K562 (cell line): ENCODE data around the gene VWA7. TPM values are rescaled to one million over a fixed set of nuclear protein-coding genes. Genes with fewer than 3 reads are reported as not detected.

ENCODE experiments used
- ATAC-seq: fragments of 200-7000 bp; cut with Tn5 transposase; 3 replicates; pipeline ENCODE4 v1.9.1; 2020; ENCODE audit warnings: moderate library complexity
- BruUV-seq: library from RNA; stranded (reverse); fragments of 400-500 nt; replicated peaks from 2 replicates; lab custom pipeline; 2021; lab: Mats Ljungman, UMichigan
- CTCF ChIA-PET: fragments of 300-600 bp; formaldehyde crosslinking; extraction: SDS; loops from one replicate; lab custom pipeline; 2021; ENCODE audit warnings: low intra/inter-chr PET ratio; lab: Yijun Ruan, JAX
- POLR2A ChIA-PET: fragments of 300-600, 350-650 bp; sonication (Branson Sonifier 250); formaldehyde crosslinking; extraction: SDS; loops from one replicate; lab custom pipeline; 2021; ENCODE audit warnings: antibody characterized with exemption, inconsistent platforms; lab: Yijun Ruan, JAX
- DNase-seq, 4 experiments: peaks; one replicate each; pipeline versions ENCODE4 v3.0.0 to v3.0.0-alpha.2; 2011 to 2018; ENCODE audit warnings: low spot score in 3 of 4, mixed read lengths in 3 of 4; ENCODE audit errors: extremely low read depth in 1 of 4
- FAIRE-seq: peaks from 2 replicates; lab custom pipeline; 2011; peaks lifted over from hg19 to GRCh38; lab: Jason Lieb, UNC
- H2AFZ ChIP-seq: 2 replicates; pipeline ENCODE4 v1.6.0; 2011; ENCODE audit warnings: low read depth, low read length, control low read depth, inconsistent platforms
- H3K27ac ChIP-seq: fragments of 200-600 bp; 3 replicates; pipeline ENCODE4 v1.8.0; 2011; ENCODE audit warnings: low read depth, mild to moderate bottlenecking, control low read depth, inconsistent platforms, low read length, moderate library complexity, mixed read lengths; ENCODE audit errors: extremely low read depth
- H3K27me3 ChIP-seq, 2 experiments: fragments of 300-600 bp in 1 of 2; 2 replicates in 1 of 2; 3 replicates in 1 of 2; pipeline versions ENCODE4 v1.6.0 to v1.8.0; 2011; ENCODE audit warnings: inconsistent platforms in 2 of 2, low read length in 2 of 2, mild to moderate bottlenecking in 1 of 2, mixed read lengths in 1 of 2, moderate library complexity in 1 of 2; ENCODE audit not compliant: control insufficient read depth in 2 of 2, insufficient read depth in 2 of 2
- H3K36me3 ChIP-seq: fragments of 300-600 bp; 3 replicates; pipeline ENCODE4 v1.8.0; 2011; ENCODE audit warnings: mild to moderate bottlenecking, low read length, inconsistent platforms; ENCODE audit not compliant: control insufficient read depth, insufficient read depth
- H3K4me1 ChIP-seq, 2 experiments: fragments of 200-600 bp in 1 of 2; replicated peaks in 1 of 2; 2 replicates in 1 of 2; 3 replicates in 1 of 2; pipeline versions ENCODE4 v1.5.1 to v1.8.0; 2011; ENCODE audit warnings: inconsistent platforms in 2 of 2, low read length in 2 of 2, mild to moderate bottlenecking in 1 of 2, mixed read lengths in 1 of 2, moderate library complexity in 1 of 2; ENCODE audit not compliant: control insufficient read depth in 2 of 2, insufficient read depth in 2 of 2
- H3K4me2 ChIP-seq: 2 replicates; pipeline ENCODE4 v1.6.1; 2011; ENCODE audit warnings: low read length, control low read depth, inconsistent platforms, mixed read lengths; ENCODE audit not compliant: insufficient read depth
- H3K4me3 ChIP-seq: fragments of 200-600 bp; sonication (generic), shearing (Covaris generic); 2 replicates; pipeline ENCODE4 v1.5.1; 2016; ENCODE audit warnings: control low read depth, inconsistent platforms
- H3K79me2 ChIP-seq: fragments of 200-600 bp; 3 replicates; pipeline ENCODE4 v1.8.0; 2011; ENCODE audit warnings: low read length, inconsistent platforms; ENCODE audit not compliant: control insufficient read depth, insufficient read depth
- H3K9ac ChIP-seq, 2 experiments: 2 replicates each; pipeline versions ENCODE4 v1.6.0 to v1.6.1; 2011; ENCODE audit warnings: low read depth in 2 of 2, low read length in 2 of 2, control low read depth in 1 of 2, inconsistent platforms in 1 of 2, mild to moderate bottlenecking in 1 of 2, mixed read lengths in 1 of 2; ENCODE audit not compliant: insufficient read depth in 1 of 2
- H3K9me1 ChIP-seq: one replicate; pipeline ENCODE4 v1.6.0; 2011; ENCODE audit warnings: inconsistent platforms, mild to moderate bottlenecking, low read length, moderate library complexity; ENCODE audit not compliant: control insufficient read depth, insufficient read depth
- H3K9me3 ChIP-seq: replicated peaks from 2 replicates; pipeline ENCODE4 v1.5.1; 2011; ENCODE audit warnings: low read depth, low read length, inconsistent platforms; ENCODE audit not compliant: control insufficient read depth, insufficient read depth
- H4K20me1 ChIP-seq: replicated peaks from 2 replicates; pipeline ENCODE4 v1.6.1; 2011; ENCODE audit warnings: low read length, inconsistent platforms, mixed read lengths; ENCODE audit not compliant: control insufficient read depth, insufficient read depth
- POLR2AphosphoS2 ChIP-seq: IDR thresholded peaks from 2 replicates; pipeline ENCODE4 v1.6.1; 2012; ENCODE audit warnings: low read length, improper control_type of control experiment
- POLR2AphosphoS5 ChIP-seq: IDR thresholded peaks from 2 replicates; pipeline ENCODE4 v1.6.1; 2011; ENCODE audit warnings: mild to moderate bottlenecking, low read depth, low read length, moderate library complexity; ENCODE audit not compliant: control insufficient read depth, insufficient read depth
- SMAD1 ChIP-seq: fragments of 150-350 bp; IDR thresholded peaks from 2 replicates; pipeline ENCODE4 v1.6.1; 2014; ENCODE audit warnings: low read length, low read depth; ENCODE audit not compliant: partially characterized antibody
- TEAD1 ChIP-seq, 2 experiments: fragments of 450-650 bp in 1 of 2; sonication (generic) in 1 of 2; formaldehyde crosslinking; IDR thresholded peaks; 2 replicates each; pipeline versions ENCODE4 v1.4.0 to v1.8.0; 2020 to 2022; ENCODE audit warnings: mild to moderate bottlenecking in 2 of 2, missing genetic modification reagents in 1 of 2
- ZNF184 ChIP-seq: sonication (generic); formaldehyde crosslinking; IDR thresholded peaks from 2 replicates; pipeline ENCODE4 v1.5.0; 2020; ENCODE audit warnings: missing genetic modification reagents
- ZNF695 ChIP-seq: fragments of 450-650 bp; formaldehyde crosslinking; IDR thresholded peaks from 2 replicates; pipeline ENCODE4 v1.4.0; 2020; ENCODE audit warnings: mild to moderate bottlenecking, moderate library complexity
- ZNF778 ChIP-seq: fragments of 450-650 bp; formaldehyde crosslinking; IDR thresholded peaks from 2 replicates; pipeline ENCODE4 v1.4.0; 2020; ENCODE audit warnings: mild to moderate bottlenecking, moderate library complexity
- WGBS: fragments of 100-300 bp; shearing (Covaris generic); methylation state at CpG from one replicate; pipeline ENCODE4 v1.1.6; 2016; ENCODE audit warnings: low coverage, mixed read lengths; ENCODE audit not compliant: insufficient coverage; ENCODE audit errors: missing lambda C conversion rate; 5-methylcytosine and 5-hydroxymethylcytosine counted together
- in situ Hi-C: fragments of 300-500 bp; cut with MboI; formaldehyde crosslinking; loops from 4 replicates; pipeline ENCODE4 v1.15.0; 2018; ENCODE audit warnings: inconsistent platforms, mixed read lengths
- intact Hi-C: fragments of 100-400 bp; cut with micrococcal nuclease; formaldehyde crosslinking; loops from 2 replicates; pipeline ENCODE4 v1.14.2; 2022
- polyA plus RNA-seq, 8 experiments: library from polyadenylated mRNA; depleted of rRNA in 4 of 8; stranded (reverse) in 5 of 8; unstranded in 3 of 8; fragments of >200 nt; fragmentation: Nextera tagmentation in 2 of 8; fragmentation: Illumina TruSeq in 1 of 8; extraction: Ambion mirVana in 2 of 8; extraction: Trizol in 1 of 8; gene quantifications; 2 replicates each; pipeline versions ENCODE4 v1.2.1 to v1.2.3, GENCODE V29; 2011 to 2014; ENCODE audit warnings: inconsistent platforms in 1 of 8, missing spikeins in 1 of 8
- total RNA-seq, 7 experiments: library from RNA; depleted of rRNA in 6 of 7; stranded (reverse); fragments of >200 nt in 6 of 7; fragmentation: Illumina TruSeq in 2 of 7; extraction: Trizol in 2 of 7; gene quantifications; 2 replicates each; pipeline versions ENCODE4 v1.2.1 to v1.2.3, GENCODE V29; 2011 to 2021; ENCODE audit warnings: low replicate concordance in 1 of 7

VWA7 gene
- total and polyA plus RNA-seq, 9 of the 15 experiments (the other 6 are each of a cell fraction or from before 2014, with no cell fraction given), result 0.18 to 2.9 (median 0.95) TPM

DNA sequence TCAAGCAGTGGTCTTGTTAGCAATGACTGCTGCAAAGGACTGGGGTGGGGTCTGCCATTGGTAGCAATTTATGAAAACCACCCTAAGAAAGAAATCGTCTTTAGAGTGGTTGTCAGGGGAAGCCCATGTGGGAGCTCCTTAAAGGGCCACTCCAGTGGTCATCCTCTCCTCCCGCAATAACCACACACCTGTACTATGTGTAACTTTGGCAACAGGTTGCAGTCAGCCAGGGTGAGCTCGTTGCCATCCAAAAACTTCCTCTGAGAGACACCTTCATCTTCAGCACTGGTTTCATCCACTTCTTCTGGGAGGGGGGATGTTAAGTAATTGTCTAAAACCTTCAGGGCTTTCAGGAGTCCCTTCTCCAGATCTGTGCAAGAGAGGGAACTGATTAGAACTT lies 45.1 kb downstream of the VWA7 start:
- Histone ChIP-seq H3K36me3 (peaks cover 72% of the 10 kb centered on the region), H3K4me3 (no peak overlapping the region), H3K9ac (no peak overlapping the region), H2AFZ (no peak overlapping the region), H3K4me2 (no peak overlapping the region), H3K9me3 (no peaks in the 10 kb centered on the region)
- intact Hi-C loops, result loop anchor here (10.0 kb wide), 1 partner anchor 243 kb away; the partner anchor contains the start of gene DXO
- in situ Hi-C loops, result no loop called here
- CTCF ChIA-PET, result no interaction called here
- TF ChIP-seq POLR2AphosphoS2 (peak; percentile 66; the same call in 1 of the 2 replicates), SMAD1 (peak; percentile 14), TEAD1 (CRISPR knock-in tag; IDR thresholded peaks at IDR 0.05) (0 out of 4 replicates have a peak, but pooled peaks of 1 of the 2 experiments have one; percentile 22), ZNF184 (no peak), ZNF778 (CRISPR knock-in tag) (no peak), ZNF695 (0 out of 2 replicates have a peak, but pooled peaks have one; percentile 52), POLR2AphosphoS5 (peak; percentile 32; the same call in 1 of the 2 replicates)
- TF ChIP-seq, all 486 proteins: peak for 5
- BruUV-seq, result no TSS peak
- H3K79me2 ChIP-seq, result peaks cover 65% of the 10 kb centered on the region
- FAIRE-seq, result no peak
- peaks cover 43 to 59% of the 10 kb centered on the region in 2 experiments for H3K4me1 ChIP-seq
- H4K20me1 ChIP-seq, result peaks cover 24% of the 10 kb centered on the region
- H3K9me1 ChIP-seq, result peaks cover 5% of the 10 kb centered on the region
- peak overlapping the region; percentile 19; the same call in 1 of the 3 replicates for H3K27ac ChIP-seq
- POLR2A ChIA-PET, result interaction anchor here (0.6 to 15.0 kb wide), 10 partner anchors 3 to 607 kb away, joined by 3 to 236 read pairs (median 13); partner anchors contain the start of genes ABHD16A, C6orf47, CLIC1 and CSNK2B
- H3K27me3 ChIP-seq, result no peaks in the 10 kb centered on the region
- DNase-seq, result no peak
- ATAC-seq, result no peak
- 69% methylated on average over 3 of the region's 3 CpGs for WGBS
